ENCODE data around the gene PLSCR5. TPM values are rescaled to one million over a fixed set of nuclear protein-coding genes. Genes with fewer than 3 reads are reported as not detected.

The PLSCR5 gene
- total and polyA plus RNA-seq, 2 donors (not counting 3 experiments of a cell fraction or from before 2014, with no cell fraction given), result not detected

DNA sequence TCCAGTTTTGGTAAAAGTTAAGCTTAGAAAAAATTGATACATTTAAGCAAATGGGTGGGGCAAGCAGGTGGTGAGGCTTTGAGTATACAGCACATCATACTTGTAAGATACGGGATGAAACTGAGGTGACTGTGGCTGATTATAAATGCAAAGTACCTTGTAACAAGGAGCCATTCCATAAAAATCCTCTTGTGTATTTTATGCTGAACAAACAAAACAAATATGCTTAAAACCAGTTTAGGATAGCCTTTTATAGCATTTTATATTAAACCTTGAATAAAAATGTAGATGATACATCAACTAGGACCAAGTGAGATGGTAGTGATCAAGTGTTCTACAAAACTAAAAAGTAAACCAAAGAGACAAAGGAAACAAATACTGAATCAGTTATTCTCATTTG lies 64.2 kb downstream of the PLSCR5 start:
- Histone ChIP-seq H2AFZ (ENCODE audit: low read depth, low read length) (no peak overlapping the region), H3K27ac (ENCODE audit: insufficient read depth, low read depth, low read length) (no peak overlapping the region), H3K9me3 (replicated peaks; ENCODE audit: control insufficient read depth, insufficient read depth, low read length) (no peaks in the 10 kb centered on the region), H3K4me3 (replicated peaks in 1 of 3; ENCODE audit: insufficient read depth in 1 of 3, low read depth in 1 of 3, low read length in 3 of 3) (no peak overlapping the region), H3K36me3 (ENCODE audit: control insufficient read depth in 2 of 2, extremely low read depth in 1 of 2, insufficient read depth in 2 of 2, low read length in 2 of 2) (peaks cover 0 to 2% of the 10 kb centered on the region in 2 experiments), H3K4me1 (ENCODE audit: control insufficient read depth, extremely low read depth, insufficient read depth, low read length) (peaks cover 9% of the 10 kb centered on the region), H4K20me1 (replicated peaks; ENCODE audit: control insufficient read depth, extremely low read depth, insufficient read depth, low read length) (no peaks in the 10 kb centered on the region), H3K4me2 (ENCODE audit: insufficient read depth, low read length) (no peak overlapping the region), H3K9me1 (replicated peaks; ENCODE audit: control insufficient read depth, extremely low read depth, insufficient read depth, low read length) (no peaks in the 10 kb centered on the region), H3K9ac (replicated peaks; ENCODE audit: extremely low read depth, insufficient read depth, low read length) (no peak overlapping the region), H3K79me2 (ENCODE audit: control insufficient read depth, insufficient read depth, low read length) (peaks cover 42% of the 10 kb centered on the region), H3K27me3 (ENCODE audit: control insufficient read depth in 2 of 2, insufficient read depth in 2 of 2, low read length in 2 of 2) (no peaks in the 10 kb centered on the region)
- DNase-seq (ENCODE audit: low read depth, low spot score) (no peak), FAIRE-seq (no peak)
- BruUV-seq (replicated peaks), result no TSS peak
- POLR2A ChIA-PET, result interaction anchor here (0.6 kb wide), 1 partner anchor 59 kb away, joined by 6 read pairs; no protein-coding TSS in a partner anchor
- TF ChIP-seq POLR2AphosphoS5 (IDR thresholded peaks at IDR 0.05; ENCODE audit: insufficient read depth, low read depth, low read length) (no peak), EZH2 (IDR thresholded peaks at IDR 0.05; ENCODE audit: borderline replicate concordance, low read depth, low read length, severe bottlenecking) (no peak)
- CTCF ChIA-PET, result interaction anchor here (0.6 to 1.4 kb wide), 4 partner anchors 8 to 100 kb away, joined by 3 to 4 read pairs (median 3); no protein-coding TSS in a partner anchor
- intact Hi-C loops (cut with micrococcal nuclease), result loop anchor here (1.0 to 5.0 kb wide), 3 partner anchors 10 to 144 kb away; no protein-coding TSS in a partner anchor
- dilution Hi-C loops (cut with MboI; ENCODE audit: extremely low pct_ligation_motif_present, low sequenced_read_pairs), result no loop called here

DNA sequence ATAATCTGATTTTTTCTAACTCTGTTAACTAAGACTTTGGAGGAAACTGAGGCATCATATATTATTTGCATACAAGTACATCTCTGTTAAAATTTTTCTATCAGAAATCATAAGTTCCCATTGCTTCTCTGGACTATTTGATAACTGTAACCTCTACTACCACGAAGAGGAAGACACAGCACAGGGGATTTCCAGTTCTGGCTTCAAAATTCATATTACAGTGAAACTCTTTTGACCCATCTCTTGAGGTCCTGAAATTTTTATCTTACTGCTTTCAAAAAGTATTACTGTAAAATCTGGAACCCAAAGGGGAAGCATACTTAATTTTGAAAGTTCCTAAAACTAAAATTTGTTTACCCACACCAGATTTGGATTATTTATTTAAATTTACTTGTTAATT lies 64.9 kb downstream of the PLSCR5 start:
- DNase-seq (ENCODE audit: low read depth, low spot score) (no peak), FAIRE-seq (no peak)
- CTCF ChIA-PET, result interaction anchor here (1.1 to 1.4 kb wide), 2 partner anchors 37 to 101 kb away, joined by 3 to 4 read pairs; no protein-coding TSS in a partner anchor
- TF ChIP-seq MYC (IDR thresholded peaks at IDR 0.05; ENCODE audit: low read depth, low read length) (no peak), GATA2 (IDR thresholded peaks at IDR 0.05; ENCODE audit: insufficient read depth, insufficient read length, low read depth, low read length) (no peak), POLR2AphosphoS5 (IDR thresholded peaks at IDR 0.05; ENCODE audit: insufficient read depth, low read depth, low read length) (no peak)
- TF ChIP-seq, protein P1, sequence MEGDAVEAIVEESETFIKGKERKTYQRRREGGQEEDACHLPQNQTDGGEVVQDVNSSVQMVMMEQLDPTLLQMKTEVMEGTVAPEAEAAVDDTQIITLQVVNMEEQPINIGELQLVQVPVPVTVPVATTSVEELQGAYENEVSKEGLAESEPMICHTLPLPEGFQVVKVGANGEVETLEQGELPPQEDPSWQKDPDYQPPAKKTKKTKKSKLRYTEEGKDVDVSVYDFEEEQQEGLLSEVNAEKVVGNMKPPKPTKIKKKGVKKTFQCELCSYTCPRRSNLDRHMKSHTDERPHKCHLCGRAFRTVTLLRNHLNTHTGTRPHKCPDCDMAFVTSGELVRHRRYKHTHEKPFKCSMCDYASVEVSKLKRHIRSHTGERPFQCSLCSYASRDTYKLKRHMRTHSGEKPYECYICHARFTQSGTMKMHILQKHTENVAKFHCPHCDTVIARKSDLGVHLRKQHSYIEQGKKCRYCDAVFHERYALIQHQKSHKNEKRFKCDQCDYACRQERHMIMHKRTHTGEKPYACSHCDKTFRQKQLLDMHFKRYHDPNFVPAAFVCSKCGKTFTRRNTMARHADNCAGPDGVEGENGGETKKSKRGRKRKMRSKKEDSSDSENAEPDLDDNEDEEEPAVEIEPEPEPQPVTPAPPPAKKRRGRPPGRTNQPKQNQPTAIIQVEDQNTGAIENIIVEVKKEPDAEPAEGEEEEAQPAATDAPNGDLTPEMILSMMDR (IDR thresholded peaks at IDR 0.05; ENCODE audit: extremely low read depth in 1 of 2, insufficient read depth in 1 of 2, low read depth in 1 of 2, low read length in 2 of 2), result no peak
- TF ChIP-seq, protein P2, sequence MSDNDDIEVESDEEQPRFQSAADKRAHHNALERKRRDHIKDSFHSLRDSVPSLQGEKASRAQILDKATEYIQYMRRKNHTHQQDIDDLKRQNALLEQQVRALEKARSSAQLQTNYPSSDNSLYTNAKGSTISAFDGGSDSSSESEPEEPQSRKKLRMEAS (IDR thresholded peaks at IDR 0.05; ENCODE audit: insufficient read depth, insufficient read length), result no peak
- no peak overlapping the region for H3K27ac ChIP-seq (ENCODE audit: insufficient read depth, low read depth, low read length)
- H3K4me1 ChIP-seq (ENCODE audit: control insufficient read depth, extremely low read depth, insufficient read depth, low read length), result peaks cover 8% of the 10 kb centered on the region
- BruUV-seq (replicated peaks), result no TSS peak
- no peak overlapping the region for H3K4me2 ChIP-seq (ENCODE audit: insufficient read depth, low read length)
- no peak overlapping the region for H2AFZ ChIP-seq (ENCODE audit: low read depth, low read length)
- H3K9me1 ChIP-seq (replicated peaks; ENCODE audit: control insufficient read depth, extremely low read depth, insufficient read depth, low read length), result no peaks in the 10 kb centered on the region
- H3K9me3 ChIP-seq (replicated peaks; ENCODE audit: control insufficient read depth, insufficient read depth, low read length), result no peaks in the 10 kb centered on the region
- H4K20me1 ChIP-seq (replicated peaks; ENCODE audit: control insufficient read depth, extremely low read depth, insufficient read depth, low read length), result no peaks in the 10 kb centered on the region
- no peaks in the 10 kb centered on the region for H3K27me3 ChIP-seq (ENCODE audit: control insufficient read depth in 2 of 2, insufficient read depth in 2 of 2, low read length in 2 of 2)
- no peak overlapping the region for H3K9ac ChIP-seq (replicated peaks; ENCODE audit: extremely low read depth, insufficient read depth, low read length)
- H3K79me2 ChIP-seq (ENCODE audit: control insufficient read depth, insufficient read depth, low read length), result peaks cover 42% of the 10 kb centered on the region
- POLR2A ChIA-PET, result no interaction called here
- dilution Hi-C loops (cut with MboI; ENCODE audit: extremely low pct_ligation_motif_present, low sequenced_read_pairs) (no loop called here), intact Hi-C loops (cut with micrococcal nuclease) (loop anchor here (1.0 to 5.0 kb wide), 3 partner anchors 9 to 143 kb away; no protein-coding TSS in a partner anchor)
- H3K36me3 ChIP-seq (ENCODE audit: control insufficient read depth in 2 of 2, extremely low read depth in 1 of 2, insufficient read depth in 2 of 2, low read length in 2 of 2), result peaks cover 0 to 2% of the 10 kb centered on the region in 2 experiments
- no peak overlapping the region for H3K4me3 ChIP-seq (replicated peaks in 1 of 3; ENCODE audit: insufficient read depth in 1 of 3, low read depth in 1 of 3, low read length in 3 of 3)

All from endothelial cell of umbilical vein (primary cell).